Gastroesophageal sphincter (tissue), 4 donors: ENCODE data around the gene ANKRD13D. TPM values are rescaled to one million over a fixed set of nuclear protein-coding genes. Genes with fewer than 3 reads are reported as not detected.

Experiments
- ATAC-seq: fragments of 150-250 bp; one replicate; pipeline ENCODE4 v1.9.1; 2016; ENCODE audit warnings: mild to moderate bottlenecking, moderate library complexity
- H3K27ac ChIP-seq, 4 donors: fragments of 200-600 bp; sonication (generic) in 3 of 4; 1 replicate in 3 of 4; 2 replicates in 1 of 4; pipeline ENCODE4 v1.5.1; 2016 to 2019
- H3K27me3 ChIP-seq: fragments of 200-600 bp; sonication (generic); one replicate; pipeline ENCODE4 v1.5.1; 2019
- H3K36me3 ChIP-seq, 2 donors: fragments of 200-600 bp; sonication (generic); one replicate each; pipeline ENCODE4 v1.5.1; 2019; ENCODE audit warnings: control low read depth in 1 of 2
- H3K4me1 ChIP-seq, 3 donors: fragments of 200-600 bp; sonication (generic); 1 replicate in 2 of 3; 2 replicates in 1 of 3; pipeline ENCODE4 v1.5.1; 2016 to 2019; ENCODE audit warnings: control low read depth in 2 of 3
- H3K4me3 ChIP-seq, 2 donors: fragments of 200-600 bp; sonication (generic); one replicate each; pipeline ENCODE4 v1.5.1; 2019; ENCODE audit warnings: mild to moderate bottlenecking in 1 of 2, moderate library complexity in 1 of 2
- H3K9me3 ChIP-seq, 3 donors: fragments of 200-600 bp; sonication (generic); one replicate each; pipeline ENCODE4 v1.5.1; 2017 to 2019; ENCODE audit warnings: control low read depth in 2 of 3
- CTCF ChIP-seq, 4 experiments: fragments of 200-600 bp in 2 of 4; fragments of 450-650 bp in 2 of 4; sonication (generic) in 1 of 4; IDR thresholded peaks; one replicate each; pipeline ENCODE4 v1.5.1; 2017 to 2019; ENCODE audit warnings: antibody characterized with exemption in 4 of 4, mild to moderate bottlenecking in 2 of 4, moderate library complexity in 2 of 4
- EP300 ChIP-seq: sonication (generic); formaldehyde crosslinking; IDR thresholded peaks from one replicate; pipeline ENCODE4 v1.6.1; 2017; ENCODE audit warnings: antibody characterized with exemption, mild to moderate bottlenecking
- POLR2A ChIP-seq, 2 donors: fragments of 450-650 bp; IDR thresholded peaks; one replicate each; pipeline ENCODE4 v1.6.1; 2017; ENCODE audit warnings: antibody characterized with exemption in 2 of 2, mild to moderate bottlenecking in 2 of 2, moderate library complexity in 1 of 2
- POLR2AphosphoS5 ChIP-seq: sonication (generic); formaldehyde crosslinking; IDR thresholded peaks from one replicate; pipeline ENCODE4 v1.6.1; 2017; ENCODE audit warnings: antibody characterized with exemption
- WGBS, 2 donors: methylation state at CpG; one replicate each; pipeline ENCODE4 v1.1.5; 2018; ENCODE audit warnings: low coverage in 1 of 2; 5-methylcytosine and 5-hydroxymethylcytosine counted together
- total RNA-seq, 4 donors: library from RNA; depleted of rRNA; stranded (reverse); fragments of >200 nt; gene quantifications; one replicate each; pipeline ENCODE4 v1.1.0, GENCODE V29; 2016

ANKRD13D gene
- total RNA-seq, 4 donors from 2014 or later: 25.6 to 61.6 (median 32.3) TPM

GRCh38 chr11:67268081-67268961 is 20.8 kb upstream of the ANKRD13D start:
- TF ChIP-seq POLR2AphosphoS5 (no peak), EP300 (no peak), POLR2A (IDR thresholded peaks at IDR 0.05) (no peak), CTCF (IDR thresholded peaks at IDR 0.05) (no peak)
- ATAC-seq: no peak
- peaks cover 0 to 16% of the 10 kb centered on the region in 2 donors for H3K36me3 ChIP-seq
- H3K4me3 ChIP-seq: peak overlapping the region in 1 of 2 donors; percentile 96
- H3K4me1 ChIP-seq: peaks cover 7 to 84% (median 67%) of the 10 kb centered on the region in 3 donors
- H3K27ac ChIP-seq: peak overlapping the region in 3 of 4 donors; percentile 88 to 92 (median 88)
- 54 to 57% methylated on average over 4 to 8 of the region's 21 CpGs for WGBS, 2 donors
- H3K9me3 ChIP-seq: no peaks in the 10 kb centered on the region
- no peaks in the 10 kb centered on the region for H3K27me3 ChIP-seq

DNA sequence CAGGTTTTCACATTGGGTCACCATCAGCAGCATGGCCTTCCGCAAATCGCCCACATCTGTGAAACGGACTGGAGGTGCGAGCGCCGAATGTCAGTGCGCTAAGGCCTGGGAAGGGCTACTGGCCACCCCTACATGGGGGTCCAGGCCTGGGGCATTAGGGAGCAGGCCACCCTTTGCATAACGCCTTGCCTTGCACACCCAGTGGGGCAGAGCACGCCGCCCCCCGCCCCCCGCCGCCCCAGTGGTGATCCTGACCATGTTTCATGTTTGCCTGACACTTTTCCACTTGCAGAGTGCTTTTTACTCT is 20.2 kb upstream of the ANKRD13D start:
- WGBS, 2 donors: 80% methylated on average over 3 of the region's 13 CpGs; no CpG with 5 or more reads in 1 of the 2 donors
- peak overlapping the region in 3 of 4 donors; percentile 88 to 92 (median 88) for H3K27ac ChIP-seq
- H3K36me3 ChIP-seq: peaks cover 0 to 16% of the 10 kb centered on the region in 2 donors
- H3K4me1 ChIP-seq: peaks cover 7 to 84% (median 72%) of the 10 kb centered on the region in 3 donors
- ATAC-seq: no peak
- no peaks in the 10 kb centered on the region for H3K27me3 ChIP-seq
- TF ChIP-seq CTCF (IDR thresholded peaks at IDR 0.05) (no peak), POLR2A (IDR thresholded peaks at IDR 0.05) (no peak), EP300 (no peak), POLR2AphosphoS5 (no peak)
- peak overlapping the region in 1 of 2 donors; percentile 96 for H3K4me3 ChIP-seq
- H3K9me3 ChIP-seq: no peaks in the 10 kb centered on the region

- ATAC-seq: no peak
- Histone ChIP-seq H3K27me3 (no peaks in the 10 kb centered on the region), H3K4me3 (peak overlapping the region in 1 of 2 donors; percentile 96), H3K4me1 (peaks cover 7 to 91% (median 79%) of the 10 kb centered on the region in 3 donors), H3K9me3 (no peaks in the 10 kb centered on the region), H3K27ac (peak overlapping the region; percentile 26 to 92 (median 88)), H3K36me3 (peaks cover 0 to 16% of the 10 kb centered on the region in 2 donors)
- TF ChIP-seq CTCF (IDR thresholded peaks at IDR 0.05) (no peak), EP300 (no peak), POLR2A (IDR thresholded peaks at IDR 0.05) (no peak)
- 10 to 22% methylated on average over 2 to 7 of the region's 15 CpGs for WGBS, 2 donors
Observed at GRCh38 chr11:67269401-67270255, 19.5 kb upstream of the ANKRD13D start.

GRCh38 chr11:67270256-67271204 is 18.6 kb upstream of the ANKRD13D start:
- WGBS, 2 donors: 23 to 26% methylated on average over 21 to 22 of the region's 28 CpGs
- no peak for ATAC-seq
- no peaks in the 10 kb centered on the region for H3K27me3 ChIP-seq
- no peaks in the 10 kb centered on the region for H3K9me3 ChIP-seq
- peaks cover 7 to 93% (median 88%) of the 10 kb centered on the region in 3 donors for H3K4me1 ChIP-seq
- H3K4me3 ChIP-seq: peak overlapping the region in 1 of 2 donors; percentile 96
- TF ChIP-seq EP300 (no peak), CTCF (IDR thresholded peaks at IDR 0.05) (no peak), POLR2A (IDR thresholded peaks at IDR 0.05) (no peak), POLR2AphosphoS5 (no peak)
- H3K27ac ChIP-seq: peak overlapping the region; percentile 26 to 92 (median 88)
- H3K36me3 ChIP-seq: peaks cover 0 to 16% of the 10 kb centered on the region in 2 donors
